Measurements from ENCODE around the gene REEP2.

The REEP2 gene

GRCh38 chr5:138490648-138491283, 51.9 kb downstream of the REEP2 start:
- no peak for DNase-seq
- intact Hi-C loops (cut with DNase I), result no loop called here

GRCh38 chr5:138491284-138491648, 52.4 kb downstream of the REEP2 start:
- no peak for DNase-seq
- intact Hi-C loops (cut with DNase I), result no loop called here

DNA sequence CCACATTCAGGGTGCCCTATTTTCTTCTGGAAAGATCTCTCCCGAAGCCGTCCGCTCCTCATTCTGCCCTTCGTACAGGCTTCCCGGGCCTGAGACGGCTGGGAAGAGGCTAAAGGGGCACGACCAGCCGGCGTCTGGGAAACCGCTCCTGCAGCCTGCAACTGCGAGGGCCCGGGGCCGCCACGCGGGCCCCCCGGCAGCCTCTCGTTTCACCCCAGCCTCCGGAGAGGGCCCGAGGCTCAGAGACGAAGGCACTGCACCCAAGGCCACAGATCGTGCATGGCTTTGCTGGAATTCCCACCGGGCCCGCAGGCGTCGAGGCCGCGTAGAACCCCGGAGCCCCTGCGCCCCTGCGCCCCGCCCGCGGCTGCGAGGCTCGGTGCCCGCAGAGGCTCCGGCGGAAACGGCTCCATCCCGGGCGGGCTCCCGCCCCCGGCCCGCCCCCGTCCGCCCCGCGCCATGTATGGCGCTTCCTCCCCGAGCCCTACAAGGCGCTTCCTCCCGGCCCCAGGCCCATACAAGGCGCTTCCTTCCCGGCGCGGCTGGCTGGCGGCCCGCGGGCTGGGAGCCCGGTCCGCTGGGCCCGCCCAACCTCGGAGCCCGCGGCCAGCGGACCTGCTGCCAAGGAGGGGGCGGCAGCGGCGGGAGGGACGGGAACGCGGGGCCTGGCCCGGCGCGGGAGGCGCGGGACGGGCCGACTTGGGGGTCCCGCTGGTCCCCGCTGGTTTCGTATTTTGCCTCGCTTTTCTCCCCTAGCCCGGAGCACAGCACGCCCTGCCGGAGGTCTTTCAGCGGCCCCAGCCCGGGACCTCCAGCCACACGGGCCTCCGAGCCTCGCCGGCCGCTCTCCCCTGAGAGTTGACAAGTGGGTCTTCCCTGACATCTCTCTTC, 53.1 kb downstream of the REEP2 start:
- DNase-seq, result peak; percentile 83 to 99 (median 92)
- intact Hi-C loops (cut with DNase I), result loop anchor here (1.0 kb wide), 1 partner anchor 27 kb away; the partner anchor contains the start of gene EGR1

GRCh38 chr5:138492560-138493045, 53.7 kb downstream of the REEP2 start:
- DNase-seq, result no peak
- intact Hi-C loops (cut with DNase I), result loop anchor here (1.0 kb wide), 1 partner anchor 27 kb away; the partner anchor contains the start of gene EGR1

GRCh38 chr5:138495351-138495750, 56.5 kb downstream of the REEP2 start:
- intact Hi-C loops (cut with DNase I), result no loop called here
- no peak for DNase-seq
